GM06990 (cell line): ENCODE measurements around the gene NUP93.
"Not testable (repeated sequence)": the region's sequence is repeated elsewhere in the genome, so short reads cannot be mapped to it uniquely, and the experiment has no call there.

ENCODE experiments used
- DNase-seq: peaks from one replicate; pipeline ENCODE4 v3.0.0-alpha.2; 2011; ENCODE audit not compliant: insufficient read length; ENCODE audit errors: extremely low read depth
- H3K27me3 ChIP-seq: replicated peaks from 2 replicates; pipeline ENCODE4 v1.6.0; 2011; ENCODE audit warnings: low read length; ENCODE audit not compliant: control insufficient read depth, insufficient read depth
- H3K36me3 ChIP-seq: 2 replicates; pipeline ENCODE4 v1.5.1; 2011; ENCODE audit warnings: low read length; ENCODE audit not compliant: control insufficient read depth, insufficient read depth
- H3K4me3 ChIP-seq: replicated peaks from 2 replicates; pipeline ENCODE4 v1.5.1; 2011; ENCODE audit warnings: low read depth, mild to moderate bottlenecking, control low read depth, low read length
- TF ChIP-seq, protein P1 (sequence below): IDR thresholded peaks from 2 replicates; pipeline ENCODE4 v1.5.1; 2011; ENCODE audit warnings: low read length, control low read depth, mild to moderate bottlenecking, inconsistent platforms; ENCODE audit not compliant: insufficient read depth, poor library complexity, severe bottlenecking

The NUP93 gene

GRCh38 chr16:56882077-56882800 lies 152.3 kb downstream of the NUP93 start:
- no peak for DNase-seq
- Histone ChIP-seq H3K4me3 (no peak overlapping the region), H3K27me3 (no peaks in the 10 kb centered on the region; the same call in 1 of the 2 replicates), H3K36me3 (no peaks in the 10 kb centered on the region)
- TF ChIP-seq, protein P1, sequence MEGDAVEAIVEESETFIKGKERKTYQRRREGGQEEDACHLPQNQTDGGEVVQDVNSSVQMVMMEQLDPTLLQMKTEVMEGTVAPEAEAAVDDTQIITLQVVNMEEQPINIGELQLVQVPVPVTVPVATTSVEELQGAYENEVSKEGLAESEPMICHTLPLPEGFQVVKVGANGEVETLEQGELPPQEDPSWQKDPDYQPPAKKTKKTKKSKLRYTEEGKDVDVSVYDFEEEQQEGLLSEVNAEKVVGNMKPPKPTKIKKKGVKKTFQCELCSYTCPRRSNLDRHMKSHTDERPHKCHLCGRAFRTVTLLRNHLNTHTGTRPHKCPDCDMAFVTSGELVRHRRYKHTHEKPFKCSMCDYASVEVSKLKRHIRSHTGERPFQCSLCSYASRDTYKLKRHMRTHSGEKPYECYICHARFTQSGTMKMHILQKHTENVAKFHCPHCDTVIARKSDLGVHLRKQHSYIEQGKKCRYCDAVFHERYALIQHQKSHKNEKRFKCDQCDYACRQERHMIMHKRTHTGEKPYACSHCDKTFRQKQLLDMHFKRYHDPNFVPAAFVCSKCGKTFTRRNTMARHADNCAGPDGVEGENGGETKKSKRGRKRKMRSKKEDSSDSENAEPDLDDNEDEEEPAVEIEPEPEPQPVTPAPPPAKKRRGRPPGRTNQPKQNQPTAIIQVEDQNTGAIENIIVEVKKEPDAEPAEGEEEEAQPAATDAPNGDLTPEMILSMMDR: no peak

- TF ChIP-seq, protein P1: no peak
- Histone ChIP-seq H3K36me3 (no peaks in the 10 kb centered on the region), H3K4me3 (no peak overlapping the region), H3K27me3 (no peaks in the 10 kb centered on the region; the same call in 1 of the 2 replicates)
- DNase-seq: no peak
Observed at GRCh38 chr16:56883586-56883985, 153.7 kb downstream of the NUP93 start.

GRCh38 chr16:56884026-56884582 lies 154.2 kb downstream of the NUP93 start:
- no peaks in the 10 kb centered on the region for H3K36me3 ChIP-seq
- TF ChIP-seq, protein P1: no peak
- H3K4me3 ChIP-seq: no peak overlapping the region
- no peaks in the 10 kb centered on the region; the same call in 1 of the 2 replicates for H3K27me3 ChIP-seq
- no peak for DNase-seq

DNA sequence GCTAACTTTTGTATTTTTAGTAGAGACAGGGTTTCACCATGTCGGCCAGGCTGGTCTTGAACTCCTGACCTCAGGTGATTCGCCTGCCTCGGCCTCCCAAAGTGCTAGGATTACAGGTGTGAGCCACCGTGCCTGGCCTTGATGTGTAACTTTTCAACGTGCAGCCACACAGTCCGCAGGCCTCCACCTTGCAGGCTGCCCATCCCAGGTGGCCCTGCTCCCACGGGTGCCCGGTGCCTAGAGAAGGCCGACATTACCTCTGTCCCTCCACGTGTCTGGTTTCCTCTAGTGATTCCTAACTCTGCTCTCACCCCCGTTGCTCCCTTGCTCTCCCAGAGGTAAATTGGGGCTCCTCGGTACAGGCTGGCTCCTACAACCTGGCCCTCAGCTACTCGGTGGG lies 155.0 kb downstream of the NUP93 start:
- H3K27me3 ChIP-seq, H3K36me3 ChIP-seq, DNase-seq, H3K4me3 ChIP-seq: not testable (repeated sequence)

DNA sequence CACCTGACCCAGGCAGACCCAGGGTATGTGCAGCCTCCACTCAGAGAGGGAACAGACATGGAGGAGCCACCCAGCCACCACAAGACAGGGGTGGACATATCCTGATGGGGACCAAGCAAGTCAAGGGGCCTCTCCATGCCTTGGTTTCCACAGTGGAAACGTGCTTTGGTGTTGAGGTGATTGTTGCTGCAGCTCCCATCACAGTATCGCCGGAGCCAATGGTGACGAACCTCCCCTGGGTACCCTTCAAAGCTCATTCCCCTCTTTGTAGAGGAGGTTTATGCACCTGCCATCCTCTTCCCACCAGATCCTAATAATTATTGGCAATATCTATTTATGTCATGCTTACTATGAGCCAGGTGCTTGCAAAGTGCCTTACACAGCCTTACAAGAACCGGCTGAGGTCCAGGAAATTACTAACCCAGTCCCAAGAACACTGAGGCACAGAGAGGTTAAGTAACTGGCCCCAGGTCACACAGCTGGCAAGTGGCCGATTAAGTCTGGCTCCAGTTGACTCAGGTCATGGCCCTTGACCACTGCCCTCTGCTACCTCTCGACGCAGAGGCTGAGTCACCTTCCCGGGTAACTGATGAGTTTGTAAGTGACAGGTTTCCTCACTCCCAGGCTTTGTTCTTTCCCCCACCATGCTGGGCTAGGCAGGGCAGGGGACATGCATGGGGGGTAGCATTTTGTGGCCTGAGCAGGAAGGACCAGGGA lies 155.7 kb downstream of the NUP93 start:
- DNase-seq: no peak
- Histone ChIP-seq H3K27me3 (no peaks in the 10 kb centered on the region; the same call in 1 of the 2 replicates), H3K36me3 (no peaks in the 10 kb centered on the region), H3K4me3 (no peak overlapping the region)
- TF ChIP-seq, protein P1: no peak

DNA sequence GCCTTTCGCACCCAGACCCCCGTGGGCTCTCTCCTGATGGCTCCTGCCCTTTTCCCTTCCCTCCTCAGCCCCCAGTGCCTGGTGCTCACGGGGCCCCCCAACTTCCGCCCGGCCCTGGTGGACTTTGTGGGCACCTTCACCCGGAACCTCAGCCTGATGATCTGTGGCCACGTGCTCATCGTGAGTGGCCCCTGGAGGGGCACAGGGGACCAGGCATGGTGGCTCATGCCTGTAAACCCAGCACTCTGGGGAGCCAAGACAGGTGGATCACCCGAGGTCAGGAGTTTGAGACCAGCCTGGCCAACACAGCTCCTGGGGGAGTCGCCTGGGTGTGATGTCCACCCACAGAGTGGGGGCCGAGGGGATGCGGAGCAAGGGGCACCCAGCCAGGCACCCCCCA lies 156.4 kb downstream of the NUP93 start:
- H3K27me3 ChIP-seq: no peaks in the 10 kb centered on the region; the same call in 1 of the 2 replicates
- no peak for DNase-seq
- H3K36me3 ChIP-seq: no peaks in the 10 kb centered on the region
- no peak overlapping the region for H3K4me3 ChIP-seq
- TF ChIP-seq, protein P1: no peak
